Measurements from ENCODE around the gene PLXNB3.

DNA sequence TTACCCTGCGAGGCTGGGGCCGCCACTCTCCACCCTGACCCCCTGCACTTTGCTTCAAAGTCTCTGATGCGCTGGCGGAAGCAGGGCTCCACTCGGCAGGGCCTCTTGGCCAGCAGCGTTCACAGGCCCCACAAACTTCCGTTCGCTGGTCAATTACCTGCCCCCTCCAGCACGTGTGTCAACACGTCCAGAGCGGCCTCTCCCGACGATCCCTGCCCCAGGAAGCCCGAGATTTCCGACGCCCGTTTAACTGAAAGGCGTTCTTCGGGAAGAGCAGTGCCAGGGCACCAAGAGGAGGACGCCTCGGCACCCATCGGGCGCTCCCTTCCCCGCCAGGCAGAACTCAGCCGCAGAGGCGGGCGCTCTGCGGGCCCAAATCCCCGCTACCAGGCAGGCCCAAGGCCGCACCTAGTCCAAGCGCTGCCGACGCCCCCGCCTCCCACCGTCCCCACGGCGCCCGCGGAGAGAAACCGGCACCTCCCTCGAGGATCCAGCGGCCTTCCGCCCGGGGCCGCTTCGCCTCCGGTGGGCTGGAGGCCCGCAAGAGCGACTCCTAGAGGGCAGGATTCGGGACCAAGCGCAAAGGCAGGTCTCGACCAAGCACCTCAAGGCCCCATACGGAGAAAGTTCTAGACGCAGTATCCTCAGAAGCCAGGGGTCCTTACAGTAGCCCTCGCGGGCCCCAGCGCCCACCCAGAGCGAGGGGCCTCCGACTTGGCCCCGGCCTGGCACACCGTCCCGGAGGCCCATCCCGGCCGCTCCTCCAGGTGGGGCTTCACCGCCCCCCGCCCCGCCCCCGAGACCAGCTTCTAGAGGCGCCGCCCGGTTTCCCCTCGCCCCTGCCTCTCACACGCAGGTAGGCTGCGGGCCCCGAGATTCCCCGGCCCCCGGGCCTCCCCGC, 40.4 kb upstream of the PLXNB3 start:
- TF ChIP-seq, protein P1, sequence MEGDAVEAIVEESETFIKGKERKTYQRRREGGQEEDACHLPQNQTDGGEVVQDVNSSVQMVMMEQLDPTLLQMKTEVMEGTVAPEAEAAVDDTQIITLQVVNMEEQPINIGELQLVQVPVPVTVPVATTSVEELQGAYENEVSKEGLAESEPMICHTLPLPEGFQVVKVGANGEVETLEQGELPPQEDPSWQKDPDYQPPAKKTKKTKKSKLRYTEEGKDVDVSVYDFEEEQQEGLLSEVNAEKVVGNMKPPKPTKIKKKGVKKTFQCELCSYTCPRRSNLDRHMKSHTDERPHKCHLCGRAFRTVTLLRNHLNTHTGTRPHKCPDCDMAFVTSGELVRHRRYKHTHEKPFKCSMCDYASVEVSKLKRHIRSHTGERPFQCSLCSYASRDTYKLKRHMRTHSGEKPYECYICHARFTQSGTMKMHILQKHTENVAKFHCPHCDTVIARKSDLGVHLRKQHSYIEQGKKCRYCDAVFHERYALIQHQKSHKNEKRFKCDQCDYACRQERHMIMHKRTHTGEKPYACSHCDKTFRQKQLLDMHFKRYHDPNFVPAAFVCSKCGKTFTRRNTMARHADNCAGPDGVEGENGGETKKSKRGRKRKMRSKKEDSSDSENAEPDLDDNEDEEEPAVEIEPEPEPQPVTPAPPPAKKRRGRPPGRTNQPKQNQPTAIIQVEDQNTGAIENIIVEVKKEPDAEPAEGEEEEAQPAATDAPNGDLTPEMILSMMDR (IDR thresholded peaks at IDR 0.05), result peak in 1 of 4 experiments; percentile 17
- TF ChIP-seq POLR2A (IDR thresholded peaks at IDR 0.05) (no peak), POLR2AphosphoS5 (IDR thresholded peaks at IDR 0.05) (peak in 1 of 4 donors; percentile 6)
